HFFc6 (cell line): ENCODE results near the gene CALHM6. TPM values are rescaled to one million over a fixed set of nuclear protein-coding genes. Genes with fewer than 3 reads are reported as not detected.

Experiments
- DNase-seq: peaks from one replicate; pipeline ENCODE4 v3.0.0-alpha.2; 2018
- H3K27ac Mint-ChIP-seq: 2 replicates; pipeline ENCODE4 v1.8.0; 2020; ENCODE audit warnings: mild to moderate bottlenecking, mixed read lengths
- H3K27me3 Mint-ChIP-seq: 2 replicates; pipeline ENCODE4 v1.8.0; 2021; ENCODE audit warnings: mild to moderate bottlenecking, moderate library complexity, mixed read lengths; ENCODE audit not compliant: insufficient read depth
- H3K36me3 Mint-ChIP-seq: 2 replicates; pipeline ENCODE4 v1.8.0; 2021; ENCODE audit warnings: low read depth, mixed read lengths
- H3K4me1 Mint-ChIP-seq: 2 replicates; pipeline ENCODE4 v1.8.0; 2020; ENCODE audit warnings: low read depth, mixed read lengths
- H3K4me3 Mint-ChIP-seq: 2 replicates; pipeline ENCODE4 v1.8.0; 2020; ENCODE audit warnings: mild to moderate bottlenecking, moderate library complexity, mixed read lengths
- H3K9me3 Mint-ChIP-seq: 2 replicates; pipeline ENCODE4 v1.8.0; 2020; ENCODE audit warnings: mild to moderate bottlenecking, mixed read lengths
- CTCF ChIP-seq: fragments of 200-600 bp; sonication (generic); IDR thresholded peaks from 2 replicates; pipeline ENCODE4 v1.5.0; 2021; ENCODE audit warnings: antibody characterized with exemption, mild to moderate bottlenecking
- total RNA-seq, 6 experiments: library from RNA; stranded (reverse); fragmentation: NEBNext Ultra II Directional; extraction: Animal tissue kit (Norgen Biotek cat#: 25700); gene quantifications; 2 replicates in 1 of 6; 3 replicates in 5 of 6; pipeline ENCODE4 v1.2.3, GENCODE V29; 2021

The CALHM6 gene
- total RNA-seq, 6 experiments from 2014 or later, result 0.31 to 2.1 (median 1.0) TPM; not detected in 2

GRCh38 chr6:116465246-116465645 lies 4.1 kb downstream of the CALHM6 start:
- Mint-ChIP-seq H3K27ac (no peak overlapping the region), H3K27me3 (peaks cover 5% of the 10 kb centered on the region), H3K36me3 (no peaks in the 10 kb centered on the region; the same call in 1 of the 2 replicates), H3K4me1 (peaks cover 15% of the 10 kb centered on the region), H3K4me3 (no peak overlapping the region), H3K9me3 (no peaks in the 10 kb centered on the region)
- DNase-seq, result no peak
- TF ChIP-seq CTCF, result no peak

GRCh38 chr6:116467096-116467495 lies 5.9 kb downstream of the CALHM6 start:
- Mint-ChIP-seq H3K4me3 (no peak overlapping the region), H3K27me3 (peaks cover 5% of the 10 kb centered on the region), H3K36me3 (no peaks in the 10 kb centered on the region; the same call in 1 of the 2 replicates), H3K9me3 (no peaks in the 10 kb centered on the region), H3K27ac (no peak overlapping the region), H3K4me1 (peaks cover 6% of the 10 kb centered on the region; the same call in 1 of the 2 replicates)
- no peak for TF ChIP-seq CTCF
- DNase-seq, result no peak

GRCh38 chr6:116467514-116467913 lies 6.3 kb downstream of the CALHM6 start:
- Mint-ChIP-seq H3K27me3 (peaks cover 5% of the 10 kb centered on the region), H3K27ac (no peak overlapping the region), H3K9me3 (no peaks in the 10 kb centered on the region), H3K4me1 (peaks cover 8% of the 10 kb centered on the region), H3K4me3 (no peak overlapping the region), H3K36me3 (no peaks in the 10 kb centered on the region; the same call in 1 of the 2 replicates)
- DNase-seq, result no peak
- no peak for TF ChIP-seq CTCF

DNA sequence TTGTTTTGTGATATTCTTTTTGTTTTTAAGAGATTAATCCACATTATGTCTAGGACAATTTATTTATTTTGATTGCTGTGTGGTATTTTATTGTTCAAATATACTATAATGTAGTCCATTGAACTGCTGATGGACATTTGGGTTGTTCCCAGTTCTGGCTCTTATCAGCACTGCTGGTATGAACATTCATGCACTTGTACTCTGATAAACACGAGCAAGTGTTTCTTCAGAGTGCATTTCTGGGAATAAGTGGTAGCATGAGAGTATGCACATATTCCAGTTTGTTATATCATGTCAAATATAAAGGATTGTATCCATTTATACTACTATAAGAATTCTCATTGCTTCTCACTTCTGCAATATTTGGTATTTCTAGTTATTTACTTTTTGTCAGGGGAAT lies 7.1 kb downstream of the CALHM6 start:
- DNase-seq, result no peak
- Mint-ChIP-seq H3K27me3 (peaks cover 5% of the 10 kb centered on the region), H3K27ac (no peak overlapping the region), H3K36me3 (no peaks in the 10 kb centered on the region; the same call in 1 of the 2 replicates), H3K4me1 (peaks cover 8% of the 10 kb centered on the region), H3K9me3 (no peaks in the 10 kb centered on the region), H3K4me3 (no peak overlapping the region)
- no peak for TF ChIP-seq CTCF

- no peak for TF ChIP-seq CTCF
- no peaks in the 10 kb centered on the region for H3K9me3 Mint-ChIP-seq
- DNase-seq, result no peak
- no peak overlapping the region for H3K27ac Mint-ChIP-seq
- no peaks in the 10 kb centered on the region; the same call in 1 of the 2 replicates for H3K36me3 Mint-ChIP-seq
- no peak overlapping the region for H3K4me3 Mint-ChIP-seq
- no peaks in the 10 kb centered on the region; the same call in 1 of the 2 replicates for H3K27me3 Mint-ChIP-seq
- peaks cover 24% of the 10 kb centered on the region for H3K4me1 Mint-ChIP-seq
Measured at GRCh38 chr6:116471531-116471930, 10.4 kb downstream of the CALHM6 start.

- DNase-seq, result no peak
- no peak overlapping the region for H3K27ac Mint-ChIP-seq
- H3K36me3 Mint-ChIP-seq, result no peaks in the 10 kb centered on the region; the same call in 1 of the 2 replicates
- no peak for TF ChIP-seq CTCF
- H3K27me3 Mint-ChIP-seq, result no peaks in the 10 kb centered on the region; the same call in 1 of the 2 replicates
- H3K4me3 Mint-ChIP-seq, result no peak overlapping the region
- peaks cover 28% of the 10 kb centered on the region for H3K4me1 Mint-ChIP-seq
- no peaks in the 10 kb centered on the region for H3K9me3 Mint-ChIP-seq
Measured at GRCh38 chr6:116472706-116473105, 11.5 kb downstream of the CALHM6 start.
